ENCODE measurements around the gene IFT81.

The IFT81 gene

DNA sequence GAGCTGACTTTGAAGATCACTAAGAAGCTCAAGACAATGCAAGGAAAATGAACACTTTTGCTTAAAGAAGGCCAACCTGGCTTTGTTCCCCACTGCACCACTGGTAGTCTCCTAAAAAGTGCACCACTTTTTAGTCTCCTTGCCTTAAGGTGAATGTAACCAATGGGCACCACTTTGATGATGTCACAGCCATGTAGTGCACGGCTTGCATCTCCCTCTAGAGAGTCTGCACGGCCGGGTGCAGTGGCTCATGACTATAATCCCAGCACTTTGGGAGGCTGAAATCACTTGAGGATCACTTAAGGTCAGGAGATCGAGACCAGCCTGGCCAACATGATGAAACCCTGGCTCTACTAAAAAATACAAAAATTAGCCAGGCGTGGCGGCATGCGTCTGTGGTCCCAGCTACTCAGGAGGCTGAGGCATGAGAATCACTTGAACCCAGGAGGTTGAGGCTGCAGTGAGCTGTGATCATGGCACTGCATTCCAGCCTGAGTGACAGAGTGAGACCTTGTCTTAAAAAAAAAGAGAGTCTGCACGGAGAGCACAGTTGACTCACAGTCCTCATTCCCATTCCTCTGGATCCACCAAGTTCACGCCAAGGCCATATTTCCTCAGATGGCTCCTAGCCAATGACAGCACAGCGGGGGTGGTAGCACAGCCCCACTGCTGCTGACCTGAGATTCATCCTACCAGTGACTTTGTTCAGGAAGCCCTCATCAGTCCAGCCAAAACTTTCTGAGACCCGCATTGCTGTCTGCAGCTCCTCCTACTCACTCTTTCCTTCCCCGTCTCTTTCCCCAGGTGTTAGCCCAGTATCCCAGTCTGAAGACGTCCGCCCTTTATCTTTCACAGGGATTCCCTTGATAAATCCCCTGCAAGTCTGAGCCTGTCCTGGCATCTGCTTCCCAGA is 16.5 kb upstream of the IFT81 start:
- peak overlapping the region; percentile 91 to 94 (median 94) for H3K27ac Mint-ChIP-seq
- H3K27me3 Mint-ChIP-seq (ENCODE audit: low read depth), result no peaks in the 10 kb centered on the region
- no peaks in the 10 kb centered on the region for H3K9me3 Mint-ChIP-seq
- H3K4me3 Mint-ChIP-seq, result peak overlapping the region; percentile 2 to 49 (median 5)
- TF ChIP-seq, protein P1, sequence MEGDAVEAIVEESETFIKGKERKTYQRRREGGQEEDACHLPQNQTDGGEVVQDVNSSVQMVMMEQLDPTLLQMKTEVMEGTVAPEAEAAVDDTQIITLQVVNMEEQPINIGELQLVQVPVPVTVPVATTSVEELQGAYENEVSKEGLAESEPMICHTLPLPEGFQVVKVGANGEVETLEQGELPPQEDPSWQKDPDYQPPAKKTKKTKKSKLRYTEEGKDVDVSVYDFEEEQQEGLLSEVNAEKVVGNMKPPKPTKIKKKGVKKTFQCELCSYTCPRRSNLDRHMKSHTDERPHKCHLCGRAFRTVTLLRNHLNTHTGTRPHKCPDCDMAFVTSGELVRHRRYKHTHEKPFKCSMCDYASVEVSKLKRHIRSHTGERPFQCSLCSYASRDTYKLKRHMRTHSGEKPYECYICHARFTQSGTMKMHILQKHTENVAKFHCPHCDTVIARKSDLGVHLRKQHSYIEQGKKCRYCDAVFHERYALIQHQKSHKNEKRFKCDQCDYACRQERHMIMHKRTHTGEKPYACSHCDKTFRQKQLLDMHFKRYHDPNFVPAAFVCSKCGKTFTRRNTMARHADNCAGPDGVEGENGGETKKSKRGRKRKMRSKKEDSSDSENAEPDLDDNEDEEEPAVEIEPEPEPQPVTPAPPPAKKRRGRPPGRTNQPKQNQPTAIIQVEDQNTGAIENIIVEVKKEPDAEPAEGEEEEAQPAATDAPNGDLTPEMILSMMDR (IDR thresholded peaks at IDR 0.05; ENCODE audit: unreplicated experiment in 3 of 3), result no peak
- H3K36me3 Mint-ChIP-seq (ENCODE audit: low read depth), result no peaks in the 10 kb centered on the region
- H3K4me1 Mint-ChIP-seq, result peaks cover 61% of the 10 kb centered on the region

DNA sequence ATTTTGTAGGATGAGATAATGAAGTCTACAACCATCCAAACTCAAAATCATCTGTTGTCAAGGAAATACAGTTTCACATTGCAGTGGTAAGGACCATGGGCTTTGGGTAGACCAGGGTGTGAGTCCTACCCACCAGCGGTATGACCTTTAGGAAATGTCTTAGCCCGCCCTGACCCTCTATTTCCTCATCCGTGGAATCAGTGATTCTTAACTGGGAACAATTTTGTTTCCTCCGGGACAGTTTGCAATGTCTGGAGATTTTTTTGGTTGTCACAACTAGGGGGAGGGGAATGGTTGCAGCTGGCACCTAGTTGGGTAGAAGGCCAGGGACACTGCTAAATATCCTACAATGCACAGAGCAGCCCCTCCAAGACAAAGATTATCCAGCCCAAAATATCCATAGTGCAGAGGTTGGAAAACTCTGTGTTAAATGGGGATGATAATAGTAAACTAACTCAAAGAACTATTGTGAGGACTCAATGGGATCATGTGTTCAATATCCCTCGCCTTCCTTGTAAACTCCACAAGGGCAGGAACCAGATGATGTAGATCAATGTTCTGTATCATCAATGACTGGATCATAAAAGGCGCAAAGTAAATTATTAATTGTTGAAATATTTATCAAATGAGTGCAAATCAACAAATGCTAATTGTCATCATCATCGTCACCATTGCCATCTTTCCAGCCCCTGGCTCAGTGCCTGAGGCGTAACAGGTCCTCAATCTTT is 15.7 kb upstream of the IFT81 start:
- Mint-ChIP-seq H3K27me3 (ENCODE audit: low read depth) (no peaks in the 10 kb centered on the region), H3K4me3 (peak overlapping the region in 2 of 3 experiments; percentile 2 to 49), H3K27ac (peak overlapping the region; percentile 91 to 94 (median 94))

DNA sequence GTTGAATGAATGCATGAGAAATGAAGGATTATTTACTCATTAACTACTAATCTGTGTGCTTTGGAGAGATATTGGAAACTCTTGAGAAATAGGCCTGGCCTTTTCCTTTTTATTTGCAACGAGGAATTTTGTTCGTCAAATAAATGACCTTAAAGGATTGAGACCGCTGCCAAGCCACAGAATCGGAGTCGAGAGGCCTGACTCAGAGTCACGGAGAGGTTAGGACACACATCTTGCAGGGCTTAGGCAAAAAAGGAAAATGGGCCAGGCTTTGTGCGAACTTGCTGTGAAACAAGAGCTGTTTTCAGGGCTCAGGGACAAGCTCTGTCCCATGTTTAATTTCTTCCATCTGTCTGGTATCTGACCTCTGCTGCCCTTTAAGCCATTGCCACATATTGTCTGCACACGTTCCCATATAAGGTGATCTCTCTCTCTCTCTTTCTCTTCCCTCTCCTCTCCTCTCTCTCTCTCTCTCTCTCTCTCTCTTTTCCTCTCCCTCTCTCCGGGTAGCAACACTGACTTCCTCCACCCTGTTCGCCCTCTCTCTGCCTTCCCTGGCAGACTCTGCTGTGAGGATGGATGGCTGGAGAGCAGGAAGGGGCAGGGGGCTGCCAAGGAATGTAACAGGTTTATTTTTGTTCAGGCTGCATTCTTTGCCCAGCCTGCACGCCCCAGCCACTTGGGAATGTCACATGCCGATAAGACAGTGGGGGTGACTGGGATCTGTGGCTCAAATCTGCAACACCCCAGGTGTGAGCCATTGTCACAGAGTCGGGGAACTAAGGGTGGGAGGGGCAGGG is 14.9 kb upstream of the IFT81 start:
- Mint-ChIP-seq H3K4me3 (peak overlapping the region; percentile 15 to 48 (median 22)), H3K4me1 (peaks cover 57% of the 10 kb centered on the region), H3K27me3 (ENCODE audit: low read depth) (no peaks in the 10 kb centered on the region), H3K27ac (peak overlapping the region; percentile 91 to 94 (median 94)), H3K9me3 (peaks cover 2% of the 10 kb centered on the region), H3K36me3 (ENCODE audit: low read depth) (no peaks in the 10 kb centered on the region)
- TF ChIP-seq, protein P1 (IDR thresholded peaks at IDR 0.05; ENCODE audit: unreplicated experiment in 3 of 3), result no peak

More for the DNA sequence above, 15.7 kb upstream of the IFT81 start:
- peaks cover 52% of the 10 kb centered on the region for H3K4me1 Mint-ChIP-seq
- no peaks in the 10 kb centered on the region for H3K9me3 Mint-ChIP-seq
- H3K36me3 Mint-ChIP-seq (ENCODE audit: low read depth), result no peaks in the 10 kb centered on the region
- TF ChIP-seq, protein P1 (IDR thresholded peaks at IDR 0.05; ENCODE audit: unreplicated experiment in 3 of 3), result no peak

DNA sequence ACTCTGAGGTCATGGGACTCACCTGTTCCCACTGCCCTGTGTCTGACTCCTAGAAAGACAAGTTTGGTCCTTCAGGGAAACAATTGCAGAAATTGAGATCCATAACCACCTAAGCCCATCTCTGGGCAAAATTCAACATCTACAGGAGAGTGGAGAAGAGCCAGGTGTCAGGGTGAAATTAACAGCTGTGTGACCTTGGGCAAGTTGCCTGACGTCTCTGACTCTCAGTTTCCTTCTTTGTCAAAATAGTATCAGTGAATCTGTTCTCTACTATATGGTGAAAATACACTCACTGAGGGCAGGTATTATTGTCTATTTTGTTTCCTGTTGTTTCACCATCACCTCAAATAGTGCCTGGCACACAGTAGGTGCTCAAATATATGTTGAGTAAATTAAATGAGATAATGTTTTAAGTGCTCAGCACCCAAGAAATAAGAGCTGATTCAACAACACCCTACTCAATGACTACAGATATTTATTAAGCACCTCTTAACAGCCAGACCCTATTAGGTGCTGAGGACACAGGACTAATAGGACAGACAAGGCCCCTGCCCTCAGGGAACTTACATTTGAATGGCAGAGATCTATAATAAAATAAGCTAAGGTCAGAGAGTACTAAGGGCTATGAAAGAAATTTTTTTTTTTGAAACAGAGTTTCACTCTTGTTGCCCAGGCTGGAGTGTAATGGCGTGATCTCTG is 14.2 kb upstream of the IFT81 start:
- TF ChIP-seq, protein P1 (IDR thresholded peaks at IDR 0.05; ENCODE audit: unreplicated experiment in 3 of 3), result no peak
- H3K9me3 Mint-ChIP-seq, result peaks cover 2% of the 10 kb centered on the region
- no peak overlapping the region for H3K4me3 Mint-ChIP-seq
- peak overlapping the region; percentile 91 to 94 (median 94) for H3K27ac Mint-ChIP-seq
- peaks cover 59% of the 10 kb centered on the region for H3K4me1 Mint-ChIP-seq
- no peaks in the 10 kb centered on the region for H3K36me3 Mint-ChIP-seq (ENCODE audit: low read depth)
- no peaks in the 10 kb centered on the region for H3K27me3 Mint-ChIP-seq (ENCODE audit: low read depth)
